ENCODE measurements around the gene DNAAF9.

The DNAAF9 gene

DNA sequence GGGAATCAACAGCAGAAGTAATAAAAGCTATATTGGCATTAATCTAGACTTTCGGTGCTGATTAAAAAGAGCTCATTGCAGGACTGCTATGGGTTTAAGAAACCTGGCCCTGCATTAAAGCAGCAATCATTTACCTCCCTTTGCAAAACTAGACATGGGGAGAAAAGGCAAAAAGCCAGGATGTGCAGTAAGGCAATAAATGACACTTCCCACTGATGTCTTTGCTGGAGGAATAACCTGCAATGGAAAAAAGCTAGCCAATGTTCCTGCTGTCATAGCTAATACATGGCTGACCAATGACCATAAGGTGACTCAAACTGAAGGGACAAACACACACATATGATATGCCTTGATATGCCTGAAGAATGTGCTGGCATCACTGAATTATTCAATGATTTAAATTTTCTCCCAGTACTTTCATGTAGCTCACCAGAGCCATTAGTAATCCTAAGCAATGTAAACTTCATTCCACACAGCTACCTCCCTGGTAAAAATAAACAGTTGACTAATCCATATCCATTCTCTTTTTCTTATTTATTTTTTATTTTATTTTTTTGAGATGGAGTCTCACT lies 8.7 kb downstream of the DNAAF9 start:
- no peak for DNase-seq (ENCODE audit: low spot score)
- in situ Hi-C loops (cut with MboI; ENCODE audit: low pct_unique_long_range_greater_than_20kb, low sequenced_read_pairs, unreplicated experiment), result no loop called here
- TF ChIP-seq, protein P1, sequence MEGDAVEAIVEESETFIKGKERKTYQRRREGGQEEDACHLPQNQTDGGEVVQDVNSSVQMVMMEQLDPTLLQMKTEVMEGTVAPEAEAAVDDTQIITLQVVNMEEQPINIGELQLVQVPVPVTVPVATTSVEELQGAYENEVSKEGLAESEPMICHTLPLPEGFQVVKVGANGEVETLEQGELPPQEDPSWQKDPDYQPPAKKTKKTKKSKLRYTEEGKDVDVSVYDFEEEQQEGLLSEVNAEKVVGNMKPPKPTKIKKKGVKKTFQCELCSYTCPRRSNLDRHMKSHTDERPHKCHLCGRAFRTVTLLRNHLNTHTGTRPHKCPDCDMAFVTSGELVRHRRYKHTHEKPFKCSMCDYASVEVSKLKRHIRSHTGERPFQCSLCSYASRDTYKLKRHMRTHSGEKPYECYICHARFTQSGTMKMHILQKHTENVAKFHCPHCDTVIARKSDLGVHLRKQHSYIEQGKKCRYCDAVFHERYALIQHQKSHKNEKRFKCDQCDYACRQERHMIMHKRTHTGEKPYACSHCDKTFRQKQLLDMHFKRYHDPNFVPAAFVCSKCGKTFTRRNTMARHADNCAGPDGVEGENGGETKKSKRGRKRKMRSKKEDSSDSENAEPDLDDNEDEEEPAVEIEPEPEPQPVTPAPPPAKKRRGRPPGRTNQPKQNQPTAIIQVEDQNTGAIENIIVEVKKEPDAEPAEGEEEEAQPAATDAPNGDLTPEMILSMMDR (IDR thresholded peaks at IDR 0.05; ENCODE audit: extremely low read depth, insufficient read depth, missing control alignments), result no peak

GRCh38 chr20:3396492-3396891 lies 11.0 kb downstream of the DNAAF9 start:
- in situ Hi-C loops (cut with MboI; ENCODE audit: low pct_unique_long_range_greater_than_20kb, low sequenced_read_pairs, unreplicated experiment), result no loop called here
- DNase-seq (ENCODE audit: low spot score), result no peak
- TF ChIP-seq, protein P1 (IDR thresholded peaks at IDR 0.05; ENCODE audit: extremely low read depth, insufficient read depth, missing control alignments), result no peak

DNA sequence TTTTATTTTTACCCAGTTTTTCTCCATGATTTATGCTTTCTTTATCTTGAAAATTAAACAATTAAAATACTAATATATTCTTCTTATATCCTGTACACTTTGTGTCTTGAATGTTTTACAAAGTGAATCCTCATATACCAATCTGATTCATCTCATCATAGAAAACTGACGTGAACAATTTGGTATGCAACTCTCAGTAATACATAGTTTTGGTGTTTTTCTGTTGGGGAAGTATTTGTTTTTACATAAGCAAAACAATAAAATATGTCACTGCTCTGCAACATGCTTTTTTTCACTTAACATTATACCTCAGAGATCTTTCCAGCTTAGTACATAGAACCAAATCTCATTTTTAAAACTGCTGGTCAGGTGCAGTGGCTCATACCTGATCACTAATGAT lies 14.7 kb downstream of the DNAAF9 start:
- TF ChIP-seq, protein P1 (IDR thresholded peaks at IDR 0.05; ENCODE audit: extremely low read depth, insufficient read depth, missing control alignments), result no peak
- no peak for DNase-seq (ENCODE audit: low spot score)
- in situ Hi-C loops (cut with MboI; ENCODE audit: low pct_unique_long_range_greater_than_20kb, low sequenced_read_pairs, unreplicated experiment), result no loop called here

DNA sequence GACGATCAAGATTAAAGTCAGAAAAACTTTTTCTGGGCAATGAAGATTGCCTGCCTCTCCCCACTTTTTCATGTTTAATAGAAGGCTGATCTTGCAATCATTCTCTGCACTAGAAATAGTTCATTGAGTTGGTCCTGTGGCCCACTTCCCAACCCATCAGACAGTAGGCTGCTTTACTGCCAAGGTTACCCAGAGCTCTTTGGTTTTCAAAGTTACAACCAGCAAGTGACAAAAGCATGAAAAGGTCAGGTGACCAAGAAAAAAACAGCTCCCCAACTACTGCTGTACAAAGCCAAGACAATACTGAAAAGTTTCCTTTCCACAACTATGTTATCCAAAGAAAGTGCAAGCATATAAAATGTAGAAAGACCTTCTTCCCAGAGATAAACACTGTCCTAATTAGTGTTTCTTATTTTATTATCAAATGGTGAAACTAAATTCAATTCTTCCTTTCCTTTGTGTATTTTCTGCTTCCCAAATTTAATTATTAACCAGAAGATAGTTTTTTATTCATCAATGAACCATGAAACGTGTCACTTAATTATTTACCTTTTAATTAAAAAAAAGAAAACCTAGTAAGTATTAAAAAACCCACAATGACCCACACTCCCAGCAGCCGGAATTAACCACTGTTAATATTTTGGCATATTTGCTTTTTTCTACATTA lies 16.6 kb downstream of the DNAAF9 start:
- in situ Hi-C loops (cut with MboI; ENCODE audit: low pct_unique_long_range_greater_than_20kb, low sequenced_read_pairs, unreplicated experiment), result no loop called here

DNA sequence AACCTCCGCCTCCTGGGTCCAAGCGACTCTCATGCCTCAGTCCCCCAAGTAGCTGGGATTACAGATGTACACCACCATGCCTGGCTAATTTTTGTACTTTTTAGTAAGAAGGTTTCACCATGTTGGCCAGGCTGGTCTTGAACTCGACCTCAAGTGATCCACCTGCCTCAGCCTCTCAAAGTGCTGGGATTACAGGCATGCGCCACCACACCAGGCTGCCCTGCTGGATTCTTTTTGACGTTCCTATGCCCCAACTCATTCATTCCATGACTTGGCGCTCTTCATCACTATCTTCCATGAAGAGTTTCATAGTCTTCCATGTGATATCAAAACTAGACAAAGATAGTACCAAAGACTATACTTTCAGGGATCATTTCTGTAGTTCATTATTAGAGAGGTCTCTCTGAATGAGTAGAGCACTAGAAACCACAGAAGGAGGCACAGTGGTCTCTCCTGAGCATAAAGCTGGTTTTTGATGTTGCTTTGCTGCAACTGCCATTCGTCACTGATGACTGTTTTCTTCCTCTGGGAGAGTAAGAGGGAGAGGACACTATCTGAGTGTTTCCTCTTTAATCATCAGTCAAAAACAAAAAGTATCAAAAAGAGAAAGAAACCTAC lies 23.5 kb downstream of the DNAAF9 start:
- in situ Hi-C loops (cut with MboI; ENCODE audit: low pct_unique_long_range_greater_than_20kb, low sequenced_read_pairs, unreplicated experiment), result no loop called here
- TF ChIP-seq, protein P1 (IDR thresholded peaks at IDR 0.05; ENCODE audit: extremely low read depth, insufficient read depth, missing control alignments), result no peak
- no peak for DNase-seq (ENCODE audit: low spot score)

More for the DNA sequence above, 16.6 kb downstream of the DNAAF9 start:
- TF ChIP-seq, protein P1 (IDR thresholded peaks at IDR 0.05; ENCODE audit: extremely low read depth, insufficient read depth, missing control alignments), result no peak
- DNase-seq (ENCODE audit: low spot score), result no peak

DNA sequence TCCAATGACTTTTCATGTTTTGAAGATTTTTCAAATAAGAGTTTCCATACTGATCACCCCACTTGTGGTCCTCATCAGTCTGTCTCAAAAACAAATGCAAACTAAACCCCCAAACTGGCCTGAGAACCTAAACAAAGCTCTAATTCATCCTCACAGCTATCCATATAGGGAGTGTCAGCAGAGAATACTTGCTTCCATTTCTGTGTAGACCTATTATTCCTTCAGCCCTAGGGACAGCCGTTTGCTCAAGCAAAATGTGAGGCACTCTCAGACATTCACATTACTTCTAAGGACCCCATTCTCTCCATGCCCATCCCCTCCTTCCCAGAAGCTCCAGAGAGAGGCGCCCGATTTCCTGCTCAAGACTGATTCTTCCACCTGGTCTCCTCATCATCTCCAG lies 24.6 kb downstream of the DNAAF9 start:
- no peak for DNase-seq (ENCODE audit: low spot score)
- TF ChIP-seq, protein P1 (IDR thresholded peaks at IDR 0.05; ENCODE audit: extremely low read depth, insufficient read depth, missing control alignments), result no peak
- in situ Hi-C loops (cut with MboI; ENCODE audit: low pct_unique_long_range_greater_than_20kb, low sequenced_read_pairs, unreplicated experiment), result no loop called here

All from GM13977 (cell line).